GM12878 (cell line): ENCODE data around the gene TPBG. TPM values are rescaled to one million over a fixed set of nuclear protein-coding genes. Genes with fewer than 3 reads are reported as not detected.

ENCODE experiments used
- ATAC-seq: fragments of 200-7000 bp; cut with Tn5 transposase; 3 replicates; pipeline ENCODE4 v1.9.1; 2020; ENCODE audit warnings: mild to moderate bottlenecking, moderate library complexity
- BruUV-seq: library from RNA; stranded (reverse); fragments of 400-500 nt; replicated peaks from 2 replicates; lab custom pipeline; 2021; lab: Mats Ljungman, UMichigan
- CTCF ChIA-PET: fragments of 300-600 bp; sonication (Branson Sonifier 250); formaldehyde crosslinking; extraction: SDS; loops from one replicate; lab custom pipeline; 2021; ENCODE audit warnings: inconsistent platforms; lab: Yijun Ruan, JAX
- POLR2A ChIA-PET: fragments of 350-600 bp; formaldehyde crosslinking; extraction: SDS; loops from one replicate; lab custom pipeline; 2021; ENCODE audit warnings: inconsistent platforms; lab: Charles Lee
- RAD21 ChIA-PET: fragments of 300-600 bp; sonication (Branson Sonifier 250); formaldehyde crosslinking; loops from one replicate; lab custom pipeline; 2023; ENCODE audit warnings: antibody characterized with exemption; ENCODE audit not compliant: unreplicated experiment; lab: Charles Lee
- SMC1A ChIA-PET: fragments of 300-600 bp; sonication (Branson Sonifier 250); formaldehyde crosslinking; loops from one replicate; lab custom pipeline; 2023; ENCODE audit not compliant: unreplicated experiment, uncharacterized antibody; lab: Charles Lee
- DNase-seq: peaks from one replicate; pipeline ENCODE4 v3.0.0-alpha.2; 2011; ENCODE audit warnings: low read depth, low spot score
- FAIRE-seq: peaks from 3 replicates; lab custom pipeline; 2011; peaks lifted over from hg19 to GRCh38; lab: Jason Lieb, UNC
- H2AFZ ChIP-seq: 2 replicates; pipeline ENCODE4 v1.6.0; 2011; ENCODE audit warnings: low read depth, low read length, control low read depth; ENCODE audit not compliant: control insufficient read depth
- H3K27ac ChIP-seq: 2 replicates; pipeline ENCODE4 v1.5.1; 2011; ENCODE audit warnings: control low read depth; ENCODE audit not compliant: control insufficient read depth, insufficient read depth
- H3K27me3 ChIP-seq, 2 experiments: replicated peaks in 1 of 2; 2 replicates each; pipeline versions ENCODE4 v1.6.0 to v1.6.1; 2011; ENCODE audit warnings: low read length in 1 of 2; ENCODE audit not compliant: control insufficient read depth in 2 of 2, insufficient read depth in 2 of 2
- H3K36me3 ChIP-seq, 2 experiments: 2 replicates each; pipeline ENCODE4 v1.5.1; 2011; ENCODE audit warnings: low read length in 1 of 2; ENCODE audit not compliant: control insufficient read depth in 2 of 2, insufficient read depth in 2 of 2
- H3K4me1 ChIP-seq: 2 replicates; pipeline ENCODE4 v1.6.1; 2011; ENCODE audit warnings: mild to moderate bottlenecking, low read length, moderate library complexity, mixed read lengths; ENCODE audit not compliant: control insufficient read depth, insufficient read depth
- H3K4me2 ChIP-seq: 2 replicates; pipeline ENCODE4 v1.6.0; 2011; ENCODE audit warnings: control low read depth; ENCODE audit not compliant: control insufficient read depth, insufficient read depth
- H3K4me3 ChIP-seq: fragments of 200-600 bp; sonication (generic); 2 replicates; pipeline ENCODE4 v1.5.1; 2016
- H3K79me2 ChIP-seq: 2 replicates; pipeline ENCODE4 v1.6.0; 2011; ENCODE audit warnings: low read length; ENCODE audit not compliant: control insufficient read depth, insufficient read depth
- H3K9ac ChIP-seq: 2 replicates; pipeline ENCODE4 v1.8.0; 2011; ENCODE audit warnings: low read length, control low read depth, mixed read lengths; ENCODE audit not compliant: control insufficient read depth, insufficient read depth
- H3K9me3 ChIP-seq: replicated peaks from 3 replicates; pipeline ENCODE4 v1.5.1; 2011; ENCODE audit warnings: mild to moderate bottlenecking, low read length; ENCODE audit not compliant: control insufficient read depth, insufficient read depth
- H4K20me1 ChIP-seq: 2 replicates; pipeline ENCODE4 v1.6.0; 2011; ENCODE audit not compliant: control insufficient read depth, insufficient read depth
- CBX5 ChIP-seq: sonication (generic); IDR thresholded peaks from 2 replicates; pipeline ENCODE4 v1.6.1; 2016; ENCODE audit warnings: low read depth, moderate library complexity, mild to moderate bottlenecking, inconsistent platforms
- CEBPB ChIP-seq, 2 experiments: fragments of 150-350 bp in 1 of 2; IDR thresholded peaks; 2 replicates each; pipeline ENCODE4 v1.6.1; 2012 to 2014; ENCODE audit warnings: low read depth in 2 of 2, low read length in 2 of 2, borderline replicate concordance in 1 of 2, inconsistent platforms in 1 of 2
- IRF3 ChIP-seq: fragments of 450-650 bp; IDR thresholded peaks from 2 replicates; pipeline ENCODE4 v1.6.1; 2014; ENCODE audit warnings: mild to moderate bottlenecking
- JUND ChIP-seq: IDR thresholded peaks from 2 replicates; pipeline ENCODE4 v1.6.1; 2012; ENCODE audit warnings: low read depth, mild to moderate bottlenecking, low read length, improper control_type of control experiment, moderate library complexity
- NFIC ChIP-seq: IDR thresholded peaks from 2 replicates; pipeline ENCODE4 v1.6.1; 2012; ENCODE audit warnings: low read depth, mild to moderate bottlenecking, inconsistent platforms, low read length, moderate library complexity
- NR2C2 ChIP-seq: IDR thresholded peaks from 2 replicates; pipeline ENCODE4 v1.6.1; 2011; ENCODE audit warnings: borderline replicate concordance, low read depth; ENCODE audit not compliant: control insufficient read depth, insufficient read length
- PRDM15 ChIP-seq: fragments of 450-650 bp; formaldehyde crosslinking; IDR thresholded peaks from 2 replicates; pipeline ENCODE4 v1.4.0; 2020; ENCODE audit warnings: mild to moderate bottlenecking, moderate library complexity
- RAD21 ChIP-seq: IDR thresholded peaks from 2 replicates; pipeline ENCODE4 v1.6.1; 2011; ENCODE audit warnings: mild to moderate bottlenecking, low read depth, low read length, moderate library complexity; ENCODE audit not compliant: insufficient read depth
- ZNF274 ChIP-seq: IDR thresholded peaks from one replicate; pipeline ENCODE4 v1.8.0; 2011; ENCODE audit not compliant: insufficient read length, insufficient read depth
- WGBS: methylation state at CpG from one replicate; pipeline ENCODE4 v1.1.6; 2016; ENCODE audit warnings: low lambda C conversion rate; ENCODE audit not compliant: insufficient replicate concordance, insufficient coverage; ENCODE audit errors: missing lambda C conversion rate; 5-methylcytosine and 5-hydroxymethylcytosine counted together
- in situ Hi-C: fragments of 300-500 bp; cut with MboI; formaldehyde crosslinking; loops from 9 replicates; pipeline ENCODE4 v1.14.3; 2018; ENCODE audit warnings: mixed read lengths
- intact Hi-C: fragments of 100-400 bp; cut with micrococcal nuclease; formaldehyde crosslinking; loops from one replicate; pipeline ENCODE4 v1.14.2; 2022; ENCODE audit not compliant: unreplicated experiment
- polyA plus RNA-seq, 11 experiments: library from polyadenylated mRNA; depleted of rRNA in 4 of 11; unstranded in 6 of 11; stranded (reverse) in 5 of 11; fragments of >200 nt; fragmentation: Nextera tagmentation in 4 of 11; fragmentation: Illumina TruSeq in 1 of 11; extraction: Ambion mirVana in 4 of 11; extraction: Trizol in 1 of 11; gene quantifications; 1 replicate in 1 of 11; 2 replicates in 10 of 11; pipeline versions ENCODE4 v1.2.1 to v1.2.3, GENCODE V29; 2011 to 2016; ENCODE audit warnings: inconsistent platforms in 2 of 11, missing spikeins in 2 of 11, low read depth in 1 of 11
- total RNA-seq, 4 experiments: library from RNA; depleted of rRNA in 3 of 4; stranded (reverse); fragments of >200 nt in 3 of 4; fragmentation: Illumina TruSeq in 1 of 4; extraction: Trizol in 1 of 4; gene quantifications; 2 replicates each; pipeline versions ENCODE4 v1.2.1 to v1.2.3, GENCODE V29; 2013 to 2021
- TF ChIP-seq, protein P1 (sequence below): IDR thresholded peaks from 2 replicates; pipeline ENCODE4 v1.6.1; 2012; ENCODE audit warnings: mild to moderate bottlenecking, low read depth, low read length

TPBG gene
- total and polyA plus RNA-seq, 10 of the 15 experiments (the other 5 are each of a cell fraction or from before 2014, with no cell fraction given): 0.06 to 0.98 (median 0.66) TPM

DNA sequence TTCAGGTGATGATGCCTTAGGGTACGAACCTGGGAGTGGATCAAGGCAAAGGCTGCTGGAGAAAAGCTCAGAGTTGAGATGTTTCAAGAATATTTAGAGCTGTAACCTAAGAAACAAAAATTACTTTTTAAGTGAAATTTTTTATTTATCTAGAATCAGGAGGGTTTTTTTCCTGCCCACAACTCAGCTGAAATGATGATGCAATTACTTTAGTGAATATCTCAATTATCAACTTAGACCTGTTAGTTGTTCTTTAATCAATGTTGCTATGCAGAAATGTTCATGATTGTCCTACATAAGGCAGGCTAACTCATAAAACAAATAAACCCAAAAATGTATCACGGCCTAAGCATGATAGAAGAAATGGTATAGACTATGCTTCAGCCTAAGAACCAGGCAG is 50.3 kb downstream of the TPBG start:
- CTCF ChIA-PET: no interaction called here
- in situ Hi-C loops: no loop called here
- FAIRE-seq: no peak

GRCh38 chr6:82415820-82416219 is 52.2 kb downstream of the TPBG start:
- Histone ChIP-seq H4K20me1 (no peaks in the 10 kb centered on the region), H3K4me3 (no peak overlapping the region), H3K27me3 (no peaks in the 10 kb centered on the region), H3K36me3 (no peaks in the 10 kb centered on the region), H2AFZ (no peak overlapping the region), H3K9me3 (no peaks in the 10 kb centered on the region), H3K27ac (no peak overlapping the region), H3K79me2 (no peaks in the 10 kb centered on the region), H3K9ac (no peak overlapping the region), H3K4me1 (peaks cover 11% of the 10 kb centered on the region), H3K4me2 (no peak overlapping the region)
- no peak for FAIRE-seq
- in situ Hi-C loops (no loop called here), intact Hi-C loops (no loop called here)
- CTCF ChIA-PET: no interaction called here
- POLR2A ChIA-PET: no interaction called here
- BruUV-seq: no TSS peak
- no peak for DNase-seq
- RAD21 ChIA-PET: no interaction called here
- SMC1A ChIA-PET: no interaction called here
- 93% methylated on average over 1 of the region's 1 CpG for WGBS
- ATAC-seq: no peak
- TF ChIP-seq IRF3 (no peak), ZNF274 (no peak), NFIC (no peak), JUND (no peak), CEBPB (IDR thresholded peaks at IDR 0.05; ENCODE audit: borderline replicate concordance in 1 of 2, low read depth in 2 of 2, low read length in 2 of 2) (no peak), PRDM15 (CRISPR knock-in tag) (no peak), RAD21 (no peak)
- TF ChIP-seq, protein P1, sequence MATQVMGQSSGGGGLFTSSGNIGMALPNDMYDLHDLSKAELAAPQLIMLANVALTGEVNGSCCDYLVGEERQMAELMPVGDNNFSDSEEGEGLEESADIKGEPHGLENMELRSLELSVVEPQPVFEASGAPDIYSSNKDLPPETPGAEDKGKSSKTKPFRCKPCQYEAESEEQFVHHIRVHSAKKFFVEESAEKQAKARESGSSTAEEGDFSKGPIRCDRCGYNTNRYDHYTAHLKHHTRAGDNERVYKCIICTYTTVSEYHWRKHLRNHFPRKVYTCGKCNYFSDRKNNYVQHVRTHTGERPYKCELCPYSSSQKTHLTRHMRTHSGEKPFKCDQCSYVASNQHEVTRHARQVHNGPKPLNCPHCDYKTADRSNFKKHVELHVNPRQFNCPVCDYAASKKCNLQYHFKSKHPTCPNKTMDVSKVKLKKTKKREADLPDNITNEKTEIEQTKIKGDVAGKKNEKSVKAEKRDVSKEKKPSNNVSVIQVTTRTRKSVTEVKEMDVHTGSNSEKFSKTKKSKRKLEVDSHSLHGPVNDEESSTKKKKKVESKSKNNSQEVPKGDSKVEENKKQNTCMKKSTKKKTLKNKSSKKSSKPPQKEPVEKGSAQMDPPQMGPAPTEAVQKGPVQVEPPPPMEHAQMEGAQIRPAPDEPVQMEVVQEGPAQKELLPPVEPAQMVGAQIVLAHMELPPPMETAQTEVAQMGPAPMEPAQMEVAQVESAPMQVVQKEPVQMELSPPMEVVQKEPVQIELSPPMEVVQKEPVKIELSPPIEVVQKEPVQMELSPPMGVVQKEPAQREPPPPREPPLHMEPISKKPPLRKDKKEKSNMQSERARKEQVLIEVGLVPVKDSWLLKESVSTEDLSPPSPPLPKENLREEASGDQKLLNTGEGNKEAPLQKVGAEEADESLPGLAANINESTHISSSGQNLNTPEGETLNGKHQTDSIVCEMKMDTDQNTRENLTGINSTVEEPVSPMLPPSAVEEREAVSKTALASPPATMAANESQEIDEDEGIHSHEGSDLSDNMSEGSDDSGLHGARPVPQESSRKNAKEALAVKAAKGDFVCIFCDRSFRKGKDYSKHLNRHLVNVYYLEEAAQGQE: no peak

More for the DNA sequence above, 50.3 kb downstream of the TPBG start:
- RAD21 ChIA-PET: no interaction called here
- Histone ChIP-seq H4K20me1 (no peaks in the 10 kb centered on the region), H3K36me3 (no peaks in the 10 kb centered on the region), H3K79me2 (no peaks in the 10 kb centered on the region), H3K4me2 (no peak overlapping the region), H3K27me3 (no peaks in the 10 kb centered on the region), H3K4me3 (no peak overlapping the region), H3K4me1 (no peaks in the 10 kb centered on the region; the same call in 1 of the 2 replicates), H3K9me3 (no peaks in the 10 kb centered on the region), H3K27ac (no peak overlapping the region), H3K9ac (no peak overlapping the region), H2AFZ (no peak overlapping the region)
- WGBS: 37% methylated on average over 2 of the region's 2 CpGs
- SMC1A ChIA-PET: interaction anchor here (0.7 to 1.2 kb wide), 3 partner anchors 9 to 26 kb away, joined by 3 to 5 read pairs (median 3); no protein-coding TSS in a partner anchor
- intact Hi-C loops: no loop called here
- ATAC-seq (no peak), DNase-seq (no peak)
- no peak for TF ChIP-seq CBX5
- TF ChIP-seq NR2C2: no peak
- POLR2A ChIA-PET: no interaction called here
- BruUV-seq: no TSS peak
